CD1c-positive myeloid dendritic cell (primary cell): ENCODE results near the gene CEP112.

ENCODE experiments used
- DNase-seq: peaks from one replicate; pipeline ENCODE4 v3.0.0-alpha.2; 2016; ENCODE audit errors: extremely low spot score

The CEP112 gene

GRCh38 chr17:66076546-66077190, 115.3 kb downstream of the CEP112 start:
- DNase-seq = no peak

- no peak for DNase-seq
Observed at GRCh38 chr17:66073384-66073783, 118.5 kb downstream of the CEP112 start.

- DNase-seq = no peak
Observed at GRCh38 chr17:66063686-66064085, 128.2 kb downstream of the CEP112 start.

GRCh38 chr17:66056148-66056547, 135.8 kb downstream of the CEP112 start:
- DNase-seq = no peak

- no peak for DNase-seq
Observed at GRCh38 chr17:66054242-66054641, 137.7 kb downstream of the CEP112 start.

GRCh38 chr17:66044083-66044482, 147.8 kb downstream of the CEP112 start:
- DNase-seq = no peak

- DNase-seq = no peak
Observed at GRCh38 chr17:66043419-66043818, 148.5 kb downstream of the CEP112 start.

DNA sequence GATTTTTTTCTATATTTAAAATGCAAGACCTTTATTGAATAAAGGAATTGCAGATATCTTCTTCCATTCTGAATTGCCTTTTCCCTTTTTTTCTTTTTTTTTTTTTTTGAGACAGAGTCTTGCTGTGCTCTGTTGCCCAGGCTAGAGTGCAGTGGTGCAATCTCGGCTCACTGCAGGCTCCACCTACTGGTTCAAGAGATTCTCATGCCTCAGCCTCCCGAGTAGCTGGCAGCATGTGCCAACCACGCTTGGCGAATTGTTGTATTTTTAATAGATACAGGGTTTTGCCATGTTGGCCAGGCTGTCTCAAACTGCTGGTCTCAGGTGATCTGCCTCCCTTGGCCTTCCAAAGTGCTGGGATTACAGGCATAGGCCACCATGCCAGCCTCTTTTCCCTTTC, 151.5 kb downstream of the CEP112 start:
- no peak for DNase-seq

GRCh38 chr17:66038125-66038524, 153.8 kb downstream of the CEP112 start:
- no peak for DNase-seq

DNA sequence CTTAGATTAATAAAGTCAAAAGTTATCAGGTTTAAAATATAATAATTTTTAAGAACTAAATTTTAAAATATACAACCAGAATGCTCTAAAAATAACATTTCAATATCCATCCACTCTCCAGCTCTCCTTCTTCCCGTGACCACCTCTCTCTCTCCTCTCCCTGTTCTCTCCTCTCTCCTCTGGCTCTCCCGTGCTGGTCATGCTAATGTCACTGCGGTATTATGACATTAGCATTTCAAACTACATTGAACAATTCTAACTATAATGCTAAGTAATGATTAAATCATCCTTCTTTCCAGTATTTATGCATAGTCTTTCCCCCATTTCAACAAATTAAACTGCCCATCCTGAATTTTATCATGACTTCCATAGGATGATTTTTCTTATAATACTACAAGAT, 154.7 kb downstream of the CEP112 start:
- no peak for DNase-seq

DNA sequence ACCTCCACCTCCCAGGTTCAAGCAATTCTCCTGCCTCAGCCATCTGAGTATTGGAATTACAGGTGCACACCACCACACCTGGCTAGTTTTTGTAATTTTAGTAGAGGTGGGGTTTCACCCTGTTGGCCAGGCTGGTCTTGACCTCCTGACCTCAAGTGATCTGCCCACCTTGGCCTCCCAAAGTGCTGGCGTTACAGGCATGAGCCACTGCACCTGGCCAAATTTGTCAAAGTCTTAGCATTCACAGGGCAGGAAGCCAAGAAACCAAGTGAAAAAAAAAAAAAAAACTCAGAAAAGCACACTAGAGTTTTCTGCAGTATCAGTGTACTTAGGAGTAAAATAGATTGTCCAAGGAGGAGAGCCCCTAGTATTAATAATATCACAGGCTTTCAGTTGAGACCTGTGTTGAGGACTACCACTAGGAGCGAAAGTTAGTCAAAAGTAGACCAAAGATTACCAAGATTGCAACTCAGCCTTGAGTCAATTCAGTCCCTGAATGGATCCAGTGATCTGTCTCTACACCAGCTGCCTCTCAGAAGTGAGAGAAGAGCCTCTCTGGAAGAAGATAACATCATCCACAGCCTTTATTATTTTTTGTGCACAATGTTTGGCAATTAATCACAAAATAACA, 159.7 kb downstream of the CEP112 start:
- DNase-seq = no peak

- no peak for DNase-seq
Observed at GRCh38 chr17:66025551-66025950, 166.4 kb downstream of the CEP112 start.

DNA sequence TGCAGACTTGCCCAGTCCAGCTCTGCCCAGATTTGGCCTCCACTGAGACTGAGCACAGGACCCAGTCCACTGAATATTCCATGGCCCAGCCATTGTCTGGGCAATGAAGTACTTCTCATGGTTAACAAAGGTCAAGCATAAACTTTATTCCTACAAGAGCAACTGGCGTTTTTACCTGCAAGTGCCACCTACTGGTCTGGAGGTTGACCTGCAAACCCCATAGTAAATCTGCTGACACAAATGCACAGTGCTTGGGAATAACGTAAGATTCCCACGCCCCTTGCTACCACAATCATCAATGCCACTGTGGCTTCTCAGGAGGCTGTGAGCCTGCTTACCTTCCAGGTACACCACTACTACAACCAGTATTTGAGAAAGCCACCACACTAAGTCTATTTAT, 170.2 kb downstream of the CEP112 start:
- no peak for DNase-seq

DNA sequence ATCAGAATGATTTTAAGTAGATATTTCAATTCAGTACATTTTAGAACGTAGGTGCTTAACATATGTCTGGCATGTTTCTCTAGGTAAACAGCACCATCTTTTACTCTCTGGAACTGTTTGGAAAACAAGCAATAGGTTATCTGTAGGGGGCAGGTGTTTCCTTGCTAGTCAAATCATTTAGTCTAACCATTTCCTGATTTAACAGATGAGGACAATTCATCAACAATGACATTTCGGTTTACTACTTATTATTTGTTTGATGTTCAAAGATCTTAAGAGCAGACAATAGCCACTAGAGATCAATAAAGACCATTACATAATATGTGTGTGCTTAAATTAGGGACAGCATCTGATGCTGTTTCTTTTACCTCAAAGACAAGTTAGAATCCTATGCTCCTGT, 173.1 kb downstream of the CEP112 start:
- no peak for DNase-seq

- DNase-seq = no peak
Observed at GRCh38 chr17:66016231-66016630, 175.7 kb downstream of the CEP112 start.

DNA sequence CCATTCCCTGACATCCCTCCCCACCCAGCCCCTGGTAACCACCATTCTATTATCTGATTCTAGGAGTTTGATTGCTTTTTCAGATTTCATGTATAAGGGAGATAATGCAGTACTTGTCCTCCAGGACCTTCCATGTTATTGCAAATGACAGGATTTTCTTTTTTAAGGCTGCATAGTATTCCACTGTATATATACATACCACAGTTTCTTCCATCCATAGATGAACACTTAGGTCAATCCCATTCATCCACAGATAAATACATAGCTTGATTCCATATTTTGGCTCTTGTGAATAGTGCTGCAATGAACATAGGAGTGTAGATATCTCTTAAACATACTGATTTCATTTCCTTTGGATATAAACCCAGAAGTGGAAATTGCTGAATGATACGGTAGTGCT, 183.3 kb downstream of the CEP112 start:
- DNase-seq = no peak

DNA sequence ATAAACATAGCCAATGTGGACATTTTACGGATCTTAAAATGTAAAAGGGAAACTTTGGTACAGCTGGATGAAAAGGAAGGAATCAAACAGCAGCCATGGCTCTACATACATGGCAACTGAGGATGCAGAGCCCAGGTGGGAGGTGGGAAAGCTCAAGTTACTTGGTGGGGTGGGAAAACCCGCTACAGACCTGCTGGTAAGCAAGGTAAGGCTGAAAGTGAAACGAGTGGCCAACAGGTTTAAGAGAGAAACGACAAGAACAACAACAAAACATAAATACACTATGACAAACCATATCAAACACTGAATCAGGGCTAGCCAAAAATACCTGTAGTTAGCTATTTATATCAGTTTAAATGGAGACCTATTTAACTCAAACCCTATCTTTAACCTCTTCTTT, 185.3 kb downstream of the CEP112 start:
- no peak for DNase-seq

- DNase-seq = no peak
Observed at GRCh38 chr17:66002812-66003211, 189.1 kb downstream of the CEP112 start.

DNA sequence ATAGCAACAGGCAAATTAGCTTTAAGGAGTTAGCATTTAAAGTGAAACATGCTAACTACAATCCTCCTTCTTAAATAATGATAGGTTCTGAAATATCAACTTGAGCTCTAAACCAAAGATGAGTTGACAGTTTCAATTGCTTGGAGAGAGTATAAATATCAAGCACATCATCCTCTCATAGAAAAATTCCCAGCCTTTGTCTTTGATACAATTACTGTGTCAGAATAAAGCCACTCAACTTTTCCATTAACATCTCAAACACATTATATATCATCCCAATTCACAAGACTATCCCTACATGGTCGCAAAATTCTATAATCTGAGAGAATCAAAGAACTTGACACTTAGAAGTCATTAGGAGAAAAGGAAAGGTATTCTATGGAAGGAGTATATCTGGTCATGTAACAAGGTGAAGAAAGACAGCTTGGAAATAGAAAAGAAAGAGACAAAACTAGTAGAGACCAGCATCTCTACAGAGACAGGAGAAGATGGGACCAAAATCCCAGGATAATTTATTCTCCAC, 189.8 kb downstream of the CEP112 start:
- DNase-seq = no peak

DNA sequence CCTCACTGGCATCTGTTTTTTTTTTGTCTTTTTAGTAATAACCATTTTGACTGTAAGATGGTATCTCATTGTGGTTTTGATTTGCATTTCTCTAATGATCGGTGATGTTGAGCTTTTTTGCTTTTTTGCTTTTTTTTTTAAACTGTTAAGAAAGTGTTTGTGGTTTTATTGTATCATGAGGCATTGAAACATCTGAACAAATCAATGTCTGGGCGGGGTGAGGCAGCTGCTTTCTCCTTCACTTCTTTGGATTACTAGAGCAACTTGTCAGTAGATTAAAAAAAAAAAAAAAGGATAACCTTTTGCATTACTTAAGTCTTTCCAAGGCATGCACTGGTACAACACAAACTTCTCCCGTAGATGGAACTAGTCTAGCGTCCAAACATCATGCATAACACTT, 191.7 kb downstream of the CEP112 start:
- no peak for DNase-seq

DNA sequence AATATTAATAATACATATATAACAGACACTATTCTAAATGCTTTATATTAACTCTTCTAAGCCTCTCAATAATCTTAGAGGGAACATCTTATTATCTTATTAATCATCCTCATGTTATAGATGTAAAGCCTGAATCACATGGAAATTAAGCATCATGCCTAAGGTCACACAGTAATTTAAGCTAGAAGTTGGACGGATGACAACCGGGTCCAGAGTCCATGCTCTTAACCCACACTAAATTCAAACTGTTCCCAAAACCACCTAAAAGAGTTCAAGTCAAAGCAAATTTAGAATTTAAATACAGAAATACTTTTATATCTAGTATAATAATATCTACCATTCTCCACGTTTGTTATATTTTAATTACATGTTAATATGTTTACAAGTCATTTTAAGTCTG, 193.3 kb downstream of the CEP112 start:
- no peak for DNase-seq

DNA sequence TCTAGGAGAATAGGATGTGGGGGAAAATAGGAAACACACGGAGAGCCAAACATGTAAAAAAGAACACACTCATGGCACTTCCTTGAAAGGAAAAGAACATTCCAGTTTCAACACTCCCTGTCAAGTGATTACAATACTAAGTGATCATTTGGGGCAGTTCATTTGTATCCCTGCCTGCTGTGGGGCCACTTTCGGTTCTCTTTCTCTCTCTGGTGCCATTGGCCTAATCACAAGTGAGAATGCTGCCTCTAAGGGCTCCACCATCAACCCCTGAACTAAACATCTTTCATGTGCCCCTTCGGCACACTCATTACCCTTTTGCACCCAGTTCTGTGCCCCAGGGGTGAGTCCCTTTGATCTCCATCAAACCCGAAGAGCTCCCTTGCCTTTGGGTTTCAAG, 197.3 kb downstream of the CEP112 start:
- DNase-seq = no peak

DNA sequence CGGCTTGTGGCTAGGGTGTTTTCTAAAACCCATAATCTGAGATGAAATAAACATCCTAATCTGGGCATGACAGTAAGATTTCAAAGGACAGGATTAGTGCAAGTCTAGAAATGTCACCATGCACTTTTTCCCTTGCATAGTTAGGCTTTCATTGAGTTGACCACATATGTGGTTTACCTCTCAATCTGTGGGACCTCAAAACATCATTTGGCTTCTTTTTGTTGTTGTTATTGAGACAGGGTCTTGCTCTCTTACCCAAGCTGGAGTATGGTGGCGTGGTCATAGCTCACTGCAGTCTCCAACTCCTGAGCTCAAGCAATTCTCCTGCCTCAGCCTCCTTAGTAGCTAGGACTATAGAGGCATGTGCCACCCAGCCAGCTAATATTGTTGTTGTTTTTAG, 197.8 kb downstream of the CEP112 start:
- no peak for DNase-seq

DNA sequence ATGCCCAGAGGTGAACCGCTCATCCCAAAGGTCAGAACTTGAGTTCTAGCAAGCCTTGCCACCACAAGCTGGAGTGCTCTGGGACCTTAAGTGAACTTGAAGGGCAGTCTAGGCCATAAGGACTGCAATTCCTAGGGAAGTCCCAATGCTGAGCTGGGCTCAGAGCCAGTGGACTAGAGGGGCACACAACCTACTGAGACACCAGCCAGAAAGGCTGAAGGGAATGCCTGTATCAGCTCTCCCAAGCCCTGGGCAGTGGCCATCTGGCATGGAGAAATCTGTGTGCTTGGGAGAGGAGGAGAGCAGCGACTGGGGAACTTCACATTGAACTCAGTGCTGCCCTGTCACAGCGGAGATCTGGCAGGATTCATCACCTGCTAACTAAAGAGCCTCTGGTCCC, 201.3 kb downstream of the CEP112 start:
- no peak for DNase-seq
